ENCODE measurements around the gene PODXL.
"Not testable (repeated sequence)": the region's sequence is repeated elsewhere in the genome, so short reads cannot be mapped to it uniquely, and the experiment has no call there.

The PODXL gene

GRCh38 chr7:131536361-131536849 is 20.0 kb downstream of the PODXL start:
- DNase-seq, result no peak

GRCh38 chr7:131533566-131534561 is 22.6 kb downstream of the PODXL start:
- DNase-seq, result no peak

GRCh38 chr7:131533151-131533559 is 23.3 kb downstream of the PODXL start:
- DNase-seq, result no peak

- no peak for DNase-seq
Observed at GRCh38 chr7:131532570-131533091, 23.8 kb downstream of the PODXL start.

- no peak for DNase-seq
Observed at GRCh38 chr7:131530137-131530536, 26.3 kb downstream of the PODXL start.

GRCh38 chr7:131529617-131530016 is 26.8 kb downstream of the PODXL start:
- DNase-seq, result no peak

GRCh38 chr7:131529179-131529578 is 27.2 kb downstream of the PODXL start:
- no peak for DNase-seq

GRCh38 chr7:131527456-131527855 is 29.0 kb downstream of the PODXL start:
- DNase-seq, result no peak

- DNase-seq, result no peak
Observed at GRCh38 chr7:131525820-131526219, 30.6 kb downstream of the PODXL start.

- no peak for DNase-seq
Observed at GRCh38 chr7:131524703-131525102, 31.7 kb downstream of the PODXL start.

GRCh38 chr7:131524115-131524514 is 32.3 kb downstream of the PODXL start:
- DNase-seq, result no peak

- DNase-seq, result no peak
Observed at GRCh38 chr7:131522325-131522930, 34.0 kb downstream of the PODXL start.

GRCh38 chr7:131521651-131522163 is 34.7 kb downstream of the PODXL start:
- no peak for DNase-seq

GRCh38 chr7:131518626-131519025 is 37.8 kb downstream of the PODXL start:
- no peak for DNase-seq

- no peak for DNase-seq
Observed at GRCh38 chr7:131517218-131517923, 39.1 kb downstream of the PODXL start.

- DNase-seq, result not testable (repeated sequence)
Observed at GRCh38 chr7:131515471-131515870, 41.0 kb downstream of the PODXL start.

GRCh38 chr7:131513245-131514061 is 43.0 kb downstream of the PODXL start:
- DNase-seq, result peak; percentile 85

- DNase-seq, result no peak
Observed at GRCh38 chr7:131511774-131512535, 44.5 kb downstream of the PODXL start.

GRCh38 chr7:131511071-131511470 is 45.4 kb downstream of the PODXL start:
- DNase-seq, result no peak

- DNase-seq, result no peak
Observed at GRCh38 chr7:131509781-131510180, 46.6 kb downstream of the PODXL start.
